Endothelial cell of umbilical vein (primary cell): ENCODE measurements around the gene SCAANT1. TPM values are rescaled to one million over a fixed set of nuclear protein-coding genes. Genes with fewer than 3 reads are reported as not detected.

ENCODE experiments used
- BruUV-seq: library from RNA; stranded (reverse); fragments of 400-500 nt; replicated peaks from 2 replicates; lab custom pipeline; 2021; lab: Mats Ljungman, UMichigan
- CTCF ChIA-PET: fragments of 300-600, 350-600 bp; sonication (Branson Sonifier 250); formaldehyde crosslinking; loops from one replicate; lab custom pipeline; 2021; ENCODE audit warnings: antibody characterized with exemption, inconsistent platforms; lab: Charles Lee
- POLR2A ChIA-PET: fragments of 300-600, 350-600 bp; sonication (Branson Sonifier 250); formaldehyde crosslinking; loops from one replicate; lab custom pipeline; 2021; ENCODE audit warnings: antibody characterized with exemption, inconsistent platforms; lab: Charles Lee
- DNase-seq: peaks from one replicate; pipeline ENCODE4 v3.0.0-alpha.2; 2011; ENCODE audit warnings: low read depth, low spot score
- FAIRE-seq: peaks from 2 replicates; lab custom pipeline; 2011; peaks lifted over from hg19 to GRCh38; lab: Jason Lieb, UNC
- H2AFZ ChIP-seq: 2 replicates; pipeline ENCODE4 v1.6.0; 2012; ENCODE audit warnings: low read depth, low read length, control low read depth, inconsistent platforms
- H3K27ac ChIP-seq: 2 replicates; pipeline ENCODE4 v1.5.1; 2011; ENCODE audit warnings: low read depth, mild to moderate bottlenecking, control low read depth, low read length, moderate library complexity; ENCODE audit not compliant: insufficient read depth
- H3K27me3 ChIP-seq, 2 experiments: 2 replicates each; pipeline versions ENCODE4 v1.6.0 to v1.6.1; 2011; ENCODE audit warnings: low read length in 2 of 2, mixed read lengths in 1 of 2; ENCODE audit not compliant: control insufficient read depth in 2 of 2, insufficient read depth in 2 of 2
- H3K36me3 ChIP-seq, 2 experiments: 2 replicates in 1 of 2; 3 replicates in 1 of 2; pipeline ENCODE4 v1.5.1; 2011; ENCODE audit warnings: low read length in 2 of 2, mild to moderate bottlenecking in 1 of 2, moderate library complexity in 1 of 2; ENCODE audit not compliant: control insufficient read depth in 2 of 2, insufficient read depth in 2 of 2; ENCODE audit errors: extremely low read depth in 1 of 2
- H3K4me1 ChIP-seq: 3 replicates; pipeline ENCODE4 v1.5.1; 2011; ENCODE audit warnings: mild to moderate bottlenecking, low read length; ENCODE audit not compliant: control insufficient read depth, insufficient read depth; ENCODE audit errors: extremely low read depth
- H3K4me2 ChIP-seq: 2 replicates; pipeline ENCODE4 v1.6.1; 2011; ENCODE audit warnings: low read length, control low read depth, mixed read lengths; ENCODE audit not compliant: insufficient read depth
- H3K4me3 ChIP-seq, 3 experiments: fragments of 200-600 bp in 1 of 3; sonication (generic), shearing (Covaris generic) in 1 of 3; replicated peaks in 1 of 3; 2 replicates each; pipeline ENCODE4 v1.5.1; 2011 to 2016; ENCODE audit warnings: control low read depth in 3 of 3, low read length in 3 of 3, mild to moderate bottlenecking in 2 of 3, inconsistent platforms in 1 of 3, low read depth in 1 of 3, moderate library complexity in 1 of 3; ENCODE audit not compliant: insufficient read depth in 1 of 3
- H3K79me2 ChIP-seq: 2 replicates; pipeline ENCODE4 v1.6.0; 2012; ENCODE audit warnings: low read length, inconsistent platforms; ENCODE audit not compliant: control insufficient read depth, insufficient read depth
- H3K9ac ChIP-seq: replicated peaks from 2 replicates; pipeline ENCODE3; 2011; ENCODE audit warnings: low read length, control low read depth; ENCODE audit not compliant: insufficient read depth; ENCODE audit errors: extremely low read depth
- H3K9me1 ChIP-seq: replicated peaks from 3 replicates; pipeline ENCODE4 v1.6.0; 2011; ENCODE audit warnings: mild to moderate bottlenecking, low read length; ENCODE audit not compliant: control insufficient read depth, insufficient read depth; ENCODE audit errors: extremely low read depth
- H3K9me3 ChIP-seq: replicated peaks from 2 replicates; pipeline ENCODE4 v1.5.1; 2012; ENCODE audit warnings: low read length, inconsistent platforms; ENCODE audit not compliant: control insufficient read depth, insufficient read depth
- H4K20me1 ChIP-seq: replicated peaks from 2 replicates; pipeline ENCODE3; 2011; ENCODE audit warnings: mild to moderate bottlenecking, low read length; ENCODE audit not compliant: control insufficient read depth, insufficient read depth; ENCODE audit errors: extremely low read depth
- CTCF ChIP-seq, 2 donors: IDR thresholded peaks; 1 replicate in 1 of 2; 2 replicates in 1 of 2; pipeline ENCODE4 v1.5.1; 2011; ENCODE audit warnings: low read length in 2 of 2, mild to moderate bottlenecking in 2 of 2, moderate library complexity in 2 of 2, control low read depth in 1 of 2, inconsistent platforms in 1 of 2, low read depth in 1 of 2; ENCODE audit not compliant: insufficient read depth in 1 of 2; ENCODE audit errors: extremely low read depth in 1 of 2
- EZH2 ChIP-seq: IDR thresholded peaks from 2 replicates; pipeline ENCODE4 v1.6.1; 2012; ENCODE audit warnings: borderline replicate concordance, low read depth, mild to moderate bottlenecking, moderate library complexity, low read length, inconsistent platforms; ENCODE audit not compliant: severe bottlenecking
- FOS ChIP-seq: IDR thresholded peaks from 2 replicates; pipeline ENCODE4 v1.6.1; 2011; ENCODE audit warnings: mild to moderate bottlenecking, low read length, moderate library complexity, borderline replicate concordance; ENCODE audit not compliant: insufficient read depth
- GATA2 ChIP-seq: IDR thresholded peaks from 2 replicates; pipeline ENCODE4 v1.7.0; 2011; ENCODE audit warnings: low read depth, mild to moderate bottlenecking, moderate library complexity, mixed read lengths, low read length; ENCODE audit not compliant: insufficient read length, insufficient read depth
- JUN ChIP-seq: IDR thresholded peaks from 2 replicates; pipeline ENCODE4 v1.6.1; 2011; ENCODE audit warnings: borderline replicate concordance, low read depth; ENCODE audit not compliant: insufficient read length, insufficient read depth
- MAX ChIP-seq: IDR thresholded peaks from 2 replicates; pipeline ENCODE4 v1.6.1; 2011; ENCODE audit not compliant: insufficient read depth, insufficient read length
- MYC ChIP-seq: IDR thresholded peaks from one replicate; pipeline ENCODE4 v1.6.1; 2011; ENCODE audit warnings: mild to moderate bottlenecking, low read depth, low read length
- POLR2A ChIP-seq: IDR thresholded peaks from 2 replicates; pipeline ENCODE4 v1.6.1; 2012; ENCODE audit warnings: low read depth, mild to moderate bottlenecking, control low read depth, low read length
- POLR2AphosphoS5 ChIP-seq: IDR thresholded peaks from 2 replicates; pipeline ENCODE4 v1.6.1; 2012; ENCODE audit warnings: low read depth, mild to moderate bottlenecking, control low read depth, low read length, moderate library complexity; ENCODE audit not compliant: insufficient read depth
- dilution Hi-C: fragments of 300-500 bp; cut with MboI; formaldehyde crosslinking; loops from one replicate; pipeline ENCODE4 v1.15.0; 2019; ENCODE audit warnings: low sequenced_read_pairs; ENCODE audit not compliant: extremely low pct_ligation_motif_present
- intact Hi-C: fragments of 100-400 bp; cut with micrococcal nuclease; formaldehyde crosslinking; loops from one replicate; pipeline ENCODE4 v1.10.0; 2022
- polyA plus RNA-seq, 4 experiments: library from polyadenylated mRNA; depleted of rRNA in 3 of 4; stranded (reverse) in 3 of 4; unstranded in 1 of 4; fragments of >200 nt; gene quantifications; 2 replicates each; pipeline versions ENCODE4 v1.2.1 to v1.2.3, GENCODE V29; 2011 to 2012; ENCODE audit warnings: missing spikeins in 1 of 4
- total RNA-seq: library from RNA; stranded (reverse); gene quantifications from 2 replicates; pipeline ENCODE4 v1.2.3, GENCODE V29; 2021

SCAANT1 gene
- total and polyA plus RNA-seq, 2 donors (not counting 3 experiments of a cell fraction or from before 2014, with no cell fraction given): not detected

DNA sequence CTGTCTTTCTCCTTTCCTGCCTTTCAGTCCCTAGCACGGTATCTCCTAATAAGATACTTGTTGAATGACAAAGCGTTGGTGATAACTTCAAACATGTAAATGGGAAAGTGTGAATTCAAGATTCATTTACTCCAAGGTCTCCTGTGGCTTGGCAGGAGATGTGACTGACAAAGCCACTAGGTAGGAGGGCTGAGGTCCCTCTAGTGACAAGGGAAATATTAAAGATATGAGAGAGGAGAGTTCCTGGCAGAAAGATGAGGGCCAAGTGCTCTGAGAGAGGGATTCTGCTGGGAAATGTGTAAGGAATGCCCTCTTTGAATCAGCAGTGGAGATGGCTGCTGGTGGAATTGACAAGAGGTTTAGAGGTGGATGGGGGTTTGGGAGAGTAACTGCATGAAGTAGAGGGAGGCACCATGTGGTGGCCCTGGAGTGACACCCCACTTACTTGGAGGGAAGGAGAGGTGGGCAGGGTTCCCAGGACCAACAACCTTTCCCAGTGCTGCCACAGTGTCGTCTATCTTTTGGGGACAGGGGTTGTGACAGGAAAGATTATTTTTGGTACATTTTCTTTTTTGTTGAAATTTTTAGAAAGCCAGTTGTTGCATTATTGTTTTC is 43.0 kb upstream of the SCAANT1 start:
- Histone ChIP-seq H3K36me3 (peaks cover 0 to 6% of the 10 kb centered on the region in 2 experiments), H4K20me1 (peaks cover 6% of the 10 kb centered on the region), H3K4me2 (no peak overlapping the region), H3K9me1 (no peaks in the 10 kb centered on the region), H3K79me2 (peaks cover 40% of the 10 kb centered on the region), H3K9me3 (no peaks in the 10 kb centered on the region), H3K27ac (no peak overlapping the region), H2AFZ (no peak overlapping the region), H3K4me3 (no peak overlapping the region), H3K4me1 (peaks cover 13% of the 10 kb centered on the region), H3K9ac (no peak overlapping the region), H3K27me3 (no peaks in the 10 kb centered on the region)
- intact Hi-C loops: no loop called here
- FAIRE-seq (no peak), DNase-seq (no peak)
- no TSS peak for BruUV-seq
- dilution Hi-C loops: no loop called here
- CTCF ChIA-PET: no interaction called here
- TF ChIP-seq POLR2AphosphoS5 (no peak), JUN (no peak), EZH2 (no peak)
- POLR2A ChIA-PET: no interaction called here

- peaks cover 6% of the 10 kb centered on the region for H4K20me1 ChIP-seq
- DNase-seq (no peak), FAIRE-seq (no peak)
- H3K79me2 ChIP-seq: peaks cover 38% of the 10 kb centered on the region
- POLR2A ChIA-PET: interaction anchor here (0.6 kb wide), 1 partner anchor 51 kb away, joined by 3 read pairs; no protein-coding TSS in a partner anchor
- intact Hi-C loops: no loop called here
- peaks cover 0 to 6% of the 10 kb centered on the region in 2 experiments for H3K36me3 ChIP-seq
- H3K9ac ChIP-seq: no peak overlapping the region
- no peak overlapping the region for H2AFZ ChIP-seq
- no peak overlapping the region for H3K4me3 ChIP-seq
- CTCF ChIA-PET: no interaction called here
- H3K9me3 ChIP-seq: no peaks in the 10 kb centered on the region
- no peak overlapping the region for H3K27ac ChIP-seq
- no peak overlapping the region for H3K4me2 ChIP-seq
- no peaks in the 10 kb centered on the region for H3K27me3 ChIP-seq
- dilution Hi-C loops: no loop called here
- H3K9me1 ChIP-seq: no peaks in the 10 kb centered on the region
- no TSS peak for BruUV-seq
- no peak for TF ChIP-seq CTCF (IDR thresholded peaks at IDR 0.05; ENCODE audit: extremely low read depth in 1 of 2, insufficient read depth in 1 of 2, low read depth in 1 of 2, low read length in 2 of 2)
- no peak for TF ChIP-seq EZH2
- no peak for TF ChIP-seq POLR2AphosphoS5
- no peak for TF ChIP-seq GATA2
- TF ChIP-seq MAX: no peak
- TF ChIP-seq MYC: no peak
- TF ChIP-seq JUN: no peak
- no peak for TF ChIP-seq POLR2A
- no peak for TF ChIP-seq FOS
- peaks cover 5% of the 10 kb centered on the region for H3K4me1 ChIP-seq
Observed at GRCh38 chr3:63954182-63954581, 42.0 kb upstream of the SCAANT1 start.
